TTC549 (cell line): ENCODE data around the gene MEIS2.

Experiments
- FAIRE-seq: peaks from 2 replicates; lab custom pipeline; 2012; peaks lifted over from hg19 to GRCh38; lab: Jason Lieb, UNC

Gene MEIS2

DNA sequence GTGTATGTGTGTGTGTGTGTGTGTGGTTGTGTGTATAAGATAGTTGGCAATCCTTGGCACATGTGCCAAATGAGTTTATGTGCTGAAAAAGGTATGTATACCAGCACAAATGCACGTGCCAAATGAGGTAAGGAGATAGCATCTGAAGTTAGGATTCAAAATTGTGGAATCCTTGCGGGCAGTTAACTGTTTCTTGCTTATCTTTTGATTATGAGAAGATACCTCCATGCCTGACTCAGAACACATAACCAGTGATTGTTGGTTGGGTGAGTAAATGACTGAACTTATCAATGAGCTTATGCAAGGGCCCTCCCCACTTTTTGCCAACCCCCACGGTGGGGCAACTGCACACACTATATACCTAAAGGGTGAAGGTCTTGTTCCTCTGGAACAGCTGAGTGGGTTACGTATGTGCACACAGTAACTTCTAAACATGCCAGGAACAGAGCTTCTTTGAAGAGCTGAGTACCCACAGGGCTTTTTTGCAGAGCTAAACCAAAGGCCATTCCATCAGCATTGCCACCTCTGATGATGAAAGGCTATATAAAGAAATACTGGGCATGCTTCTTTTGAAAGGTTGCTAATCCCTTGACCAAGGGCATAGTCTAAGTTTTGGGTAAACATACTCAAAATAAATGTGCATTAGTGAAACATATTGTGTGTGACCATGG is 60.1 kb downstream of the MEIS2 start:
- no peak for FAIRE-seq

- FAIRE-seq = no peak
These were observed 61.6 kb downstream of the MEIS2 start for GRCh38 chr15:37038716-37039106.

- no peak for FAIRE-seq
These were observed 62.3 kb downstream of the MEIS2 start for GRCh38 chr15:37037850-37038715.

DNA sequence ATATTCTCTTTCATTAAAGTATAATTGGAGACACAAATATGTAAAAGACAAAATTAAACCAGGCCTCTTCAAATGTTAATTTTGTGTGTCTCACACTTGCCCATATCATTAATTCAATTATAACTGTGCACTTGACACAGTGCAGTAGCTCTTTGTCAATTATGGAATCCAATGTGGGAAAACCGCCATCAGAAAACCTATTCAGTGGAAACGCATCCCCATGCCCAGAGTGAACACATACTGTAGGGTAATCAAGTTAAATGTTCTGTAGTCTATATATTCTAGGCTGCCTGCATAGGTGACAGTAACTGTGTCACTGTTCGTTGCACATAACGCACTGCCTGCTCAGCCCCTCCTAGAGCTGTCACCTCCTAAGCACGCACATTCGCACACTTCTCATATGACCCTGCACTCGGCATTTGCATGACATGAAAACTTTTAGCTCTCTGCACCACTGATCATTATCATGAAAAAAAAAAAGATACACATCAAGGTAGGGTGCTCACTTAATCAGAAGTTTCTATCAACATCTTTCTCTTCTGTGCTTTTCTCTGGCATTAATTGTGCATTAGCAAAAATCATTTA is 63.2 kb downstream of the MEIS2 start:
- FAIRE-seq = no peak

GRCh38 chr15:37034835-37035748 is 65.3 kb downstream of the MEIS2 start:
- FAIRE-seq = no peak

DNA sequence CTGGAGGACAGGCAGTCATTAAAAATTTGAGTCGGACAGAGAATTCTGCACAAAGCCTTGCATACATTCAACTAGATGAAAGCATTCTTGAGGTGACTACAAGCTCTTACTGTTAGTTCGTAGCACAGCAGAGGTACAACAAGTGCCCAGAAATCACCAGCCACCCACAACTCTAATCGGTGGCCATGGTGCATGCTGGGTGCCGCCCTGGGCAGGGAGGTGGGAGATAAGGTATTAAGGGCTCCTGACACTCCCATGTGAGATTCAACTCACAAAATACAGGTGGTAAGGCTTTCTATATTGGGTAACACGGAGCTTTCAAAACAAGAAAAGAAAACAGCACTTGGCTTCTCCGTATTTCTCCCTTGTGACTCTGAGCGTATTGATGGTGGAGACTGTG is 66.0 kb downstream of the MEIS2 start:
- no peak for FAIRE-seq

DNA sequence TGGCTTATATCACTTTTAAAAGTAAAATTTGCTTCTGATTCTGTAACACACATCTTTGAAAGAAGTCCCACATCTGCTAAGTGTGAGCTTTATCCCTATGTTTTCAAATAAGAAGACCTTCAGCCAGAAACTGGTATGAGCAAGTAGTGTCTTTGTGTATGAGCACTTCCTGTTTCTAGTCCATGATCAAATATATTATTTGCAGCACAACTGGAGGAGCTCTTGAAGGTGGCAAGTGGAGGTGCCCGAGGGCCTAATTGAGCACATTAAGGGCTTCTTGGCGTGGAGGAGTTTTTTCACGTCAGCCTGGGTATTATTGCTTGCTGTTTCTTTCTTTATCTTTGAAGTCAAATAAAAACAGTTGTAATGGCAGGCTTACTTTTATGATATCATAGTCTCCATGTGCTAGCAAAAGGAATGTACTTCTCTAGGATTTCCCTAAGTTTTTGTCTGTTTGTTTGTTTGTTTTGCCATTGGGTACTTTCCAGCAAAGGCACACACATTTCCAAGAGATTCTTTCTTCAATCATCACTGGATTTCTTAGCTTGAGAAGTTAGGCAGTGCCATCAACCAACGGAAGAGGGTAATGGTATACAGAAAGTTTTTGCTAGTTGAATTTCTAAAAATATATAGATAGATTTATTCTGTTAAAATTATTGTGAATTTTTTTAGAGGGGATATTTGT is 68.1 kb downstream of the MEIS2 start:
- FAIRE-seq = no peak

- FAIRE-seq = no peak
These were observed 69.2 kb downstream of the MEIS2 start for GRCh38 chr15:37031198-37031597.

DNA sequence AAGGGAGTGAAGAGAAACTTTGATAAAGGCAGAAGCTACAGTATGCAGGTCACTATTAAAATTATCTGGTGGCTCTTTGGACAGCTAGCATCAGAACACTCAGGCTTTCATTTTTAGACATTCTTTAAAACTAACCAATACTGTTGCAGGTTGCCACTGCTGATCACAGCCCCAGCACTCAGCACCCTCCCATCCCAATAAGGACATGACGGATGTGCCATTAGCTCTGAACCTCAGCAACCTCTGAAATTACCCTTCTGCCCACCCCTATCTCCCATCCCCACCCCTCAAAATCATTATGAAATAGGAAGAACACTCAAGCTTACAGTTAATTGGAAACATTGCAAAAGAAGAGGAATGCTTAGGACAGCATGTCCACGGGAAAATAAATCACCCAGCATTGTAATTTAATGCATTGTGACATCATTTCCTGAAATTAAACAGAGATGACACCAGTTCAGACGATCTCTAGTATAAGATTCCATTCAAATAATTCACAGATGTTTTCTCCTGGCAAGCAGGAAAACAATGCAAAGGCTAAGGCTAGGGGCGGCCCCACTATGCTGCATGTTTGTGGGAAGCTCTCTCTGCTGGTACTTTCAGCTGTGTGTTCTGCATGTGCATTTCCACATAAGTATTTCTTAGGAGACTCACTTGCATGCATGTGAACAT is 71.6 kb downstream of the MEIS2 start:
- FAIRE-seq = no peak

DNA sequence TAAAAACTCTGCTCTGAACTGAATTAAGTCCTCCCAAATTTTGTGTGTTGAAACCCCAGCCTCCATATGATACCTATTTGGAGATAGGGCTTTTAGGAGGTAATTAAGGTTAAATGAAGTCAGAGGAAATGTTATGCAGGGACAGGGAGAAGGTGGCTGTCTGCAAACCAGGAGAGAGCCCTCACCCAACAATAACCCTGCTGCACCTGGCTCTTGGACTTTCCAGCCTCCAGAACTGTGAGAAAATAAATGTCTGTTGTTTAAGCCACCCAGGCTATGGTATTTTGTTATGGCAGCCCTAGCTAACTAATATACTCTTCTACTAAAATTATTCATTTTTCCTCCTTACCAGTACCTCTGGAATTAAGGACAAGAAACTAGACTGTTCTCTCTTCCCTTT is 79.5 kb downstream of the MEIS2 start:
- no peak for FAIRE-seq

GRCh38 chr15:37019479-37020433 is 80.6 kb downstream of the MEIS2 start:
- FAIRE-seq = no peak

- FAIRE-seq = no peak
These were observed 83.2 kb downstream of the MEIS2 start for GRCh38 chr15:37017031-37017625.

- no peak for FAIRE-seq
These were observed 84.1 kb downstream of the MEIS2 start for GRCh38 chr15:37016231-37016630.

DNA sequence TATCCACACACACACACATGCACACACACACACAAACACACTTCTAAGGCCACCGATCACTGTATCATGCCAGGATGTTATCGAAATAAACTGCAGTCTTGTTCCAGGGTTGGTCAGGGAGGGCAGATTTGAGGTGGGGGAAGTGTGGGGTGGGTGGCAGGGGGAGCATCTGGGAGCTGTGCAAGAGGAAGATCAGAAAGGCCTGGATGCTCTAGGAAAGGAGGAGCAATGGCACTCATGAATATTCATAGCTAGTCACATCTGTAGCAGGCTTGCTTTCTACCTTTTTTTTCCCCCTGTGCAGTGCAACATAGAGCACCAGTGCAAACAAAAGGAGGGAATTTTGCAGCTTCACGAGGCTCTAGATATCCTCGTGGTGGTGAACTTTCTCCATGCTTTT is 84.9 kb downstream of the MEIS2 start:
- no peak for FAIRE-seq

DNA sequence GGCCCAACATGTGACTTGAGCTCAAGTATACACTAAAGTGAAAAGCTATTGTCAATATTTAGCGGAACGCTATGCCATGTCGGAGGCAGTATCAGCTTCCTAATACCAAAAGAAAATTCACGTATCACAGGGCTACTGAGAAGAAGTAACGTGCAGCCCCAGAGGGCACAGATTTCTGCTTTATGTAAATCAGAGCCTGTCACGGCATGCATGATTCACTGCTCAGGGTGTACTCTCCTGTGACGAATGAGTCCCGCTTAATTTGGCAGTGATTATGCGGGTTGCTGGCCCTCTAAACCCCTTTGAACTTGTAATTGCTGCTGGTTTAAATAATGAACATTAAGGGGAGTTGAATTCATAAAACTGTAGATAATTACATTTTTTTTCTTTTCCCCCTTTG is 85.3 kb downstream of the MEIS2 start:
- FAIRE-seq = no peak

GRCh38 chr15:37014566-37014965 is 85.8 kb downstream of the MEIS2 start:
- FAIRE-seq = no peak

- FAIRE-seq = no peak
These were observed 86.2 kb downstream of the MEIS2 start for GRCh38 chr15:37014137-37014536.

DNA sequence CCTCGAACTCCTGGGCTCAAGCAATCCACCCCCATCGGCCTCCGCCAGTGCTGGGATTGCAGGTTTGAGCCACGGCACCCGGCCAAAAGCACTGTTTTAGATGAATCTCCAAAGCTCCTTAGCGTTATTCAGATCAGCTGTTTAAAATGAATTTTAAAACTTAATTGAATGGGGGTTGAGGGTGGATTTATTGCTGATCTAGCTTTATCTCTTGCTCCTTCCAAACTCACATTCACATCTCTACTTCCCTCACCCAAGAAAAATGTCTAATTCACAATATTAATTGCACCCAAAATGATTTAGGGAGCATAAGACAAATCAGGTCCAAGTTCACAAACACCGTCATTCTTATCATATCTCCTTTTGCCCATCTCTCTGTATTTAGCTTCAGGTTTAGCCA is 89.8 kb downstream of the MEIS2 start:
- FAIRE-seq = no peak

DNA sequence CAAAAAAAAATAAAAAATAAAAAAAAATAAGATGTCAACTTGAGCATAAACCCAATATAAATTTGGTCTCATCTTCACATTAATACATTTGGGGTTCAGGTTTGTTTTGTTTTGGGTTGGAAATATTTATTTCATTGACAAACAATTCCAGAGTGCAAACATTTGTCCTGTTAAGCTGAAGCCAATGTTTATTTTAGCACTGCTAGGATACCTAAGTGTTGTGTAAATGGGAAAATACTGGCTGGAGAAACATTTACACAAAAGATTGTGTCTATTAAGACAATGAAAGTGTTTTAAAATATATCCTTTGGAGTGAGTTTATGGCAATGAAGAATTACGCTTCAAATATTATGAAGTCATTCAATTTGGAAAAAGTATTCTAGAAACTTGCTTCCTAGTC is 91.1 kb downstream of the MEIS2 start:
- FAIRE-seq = no peak

- no peak for FAIRE-seq
These were observed 92.1 kb downstream of the MEIS2 start for GRCh38 chr15:37008205-37008604.
